WTC11 (cell line): Measurements from ENCODE around the gene FNDC1. TPM values are rescaled to one million over a fixed set of nuclear protein-coding genes. Genes with fewer than 3 reads are reported as not detected.

ENCODE experiments used
- ATAC-seq: fragments of 200-7000 bp; cut with Tn5 transposase; 2 replicates; pipeline ENCODE4 v1.10.0; 2021; ENCODE audit warnings: mild to moderate bottlenecking, moderate library complexity
- CTCF ChIA-PET: fragments of 300-600 bp; sonication (Branson Sonifier 250); formaldehyde crosslinking; loops from one replicate; lab custom pipeline; 2021; ENCODE audit warnings: antibody characterized with exemption; lab: Charles Lee
- POLR2A ChIA-PET: fragments of 350-600 bp; sonication (Branson Sonifier 250); formaldehyde crosslinking; loops from one replicate; lab custom pipeline; 2021; ENCODE audit warnings: antibody characterized with exemption; lab: Charles Lee
- DNase-seq: peaks from one replicate; pipeline ENCODE4 v3.0.0; 2021; ENCODE audit warnings: low spot score
- H3K27ac Mint-ChIP-seq: 2 replicates; pipeline ENCODE4 v1.8.0; 2021; ENCODE audit warnings: mixed read lengths
- H3K27me3 Mint-ChIP-seq: 2 replicates; pipeline ENCODE4 v1.8.0; 2021; ENCODE audit warnings: low read depth, mild to moderate bottlenecking, moderate library complexity, mixed read lengths
- H3K36me3 Mint-ChIP-seq: 2 replicates; pipeline ENCODE4 v1.8.0; 2021; ENCODE audit warnings: mixed read lengths
- H3K4me1 Mint-ChIP-seq: 2 replicates; pipeline ENCODE4 v1.8.0; 2022; ENCODE audit warnings: mixed read lengths
- H3K4me3 Mint-ChIP-seq: 2 replicates; pipeline ENCODE4 v1.8.0; 2021; ENCODE audit warnings: mild to moderate bottlenecking, moderate library complexity, mixed read lengths
- H3K9me3 Mint-ChIP-seq: 2 replicates; pipeline ENCODE4 v1.8.0; 2021; ENCODE audit warnings: mixed read lengths
- ARID4B ChIP-seq: sonication (generic); formaldehyde crosslinking; IDR thresholded peaks from 2 replicates; pipeline ENCODE4 v1.8.0; 2023; ENCODE audit warnings: missing genetic modification reagents, mild to moderate bottlenecking, borderline replicate concordance
- ATF1 ChIP-seq: sonication (generic); formaldehyde crosslinking; IDR thresholded peaks from 2 replicates; pipeline ENCODE4 v1.8.1; 2023; ENCODE audit warnings: mild to moderate bottlenecking, moderate library complexity, missing genetic modification reagents
- CREB1 ChIP-seq: sonication (generic); formaldehyde crosslinking; IDR thresholded peaks from 2 replicates; pipeline ENCODE4 v1.8.0; 2023; ENCODE audit warnings: mild to moderate bottlenecking, missing genetic modification reagents
- E2F4 ChIP-seq: sonication (generic); formaldehyde crosslinking; IDR thresholded peaks from 2 replicates; pipeline ENCODE4 v1.8.1; 2022; ENCODE audit warnings: low read depth, mild to moderate bottlenecking, moderate library complexity, missing genetic modification reagents, borderline replicate concordance
- E2F5 ChIP-seq: sonication (generic); formaldehyde crosslinking; IDR thresholded peaks from 2 replicates; pipeline ENCODE4 v1.8.1; 2022; ENCODE audit warnings: mild to moderate bottlenecking, moderate library complexity, missing genetic modification reagents
- IRF1 ChIP-seq: sonication (generic); formaldehyde crosslinking; IDR thresholded peaks from 2 replicates; pipeline ENCODE4 v1.8.0; 2023; ENCODE audit warnings: missing genetic modification reagents
- JAZF1 ChIP-seq: fragments of 250-450 bp; sonication (Bioruptor Pico); IDR thresholded peaks from 2 replicates; pipeline ENCODE4 v1.9.0; 2021; ENCODE audit warnings: moderate library complexity, mild to moderate bottlenecking, inconsistent platforms
- NR2C2 ChIP-seq: sonication (generic); formaldehyde crosslinking; IDR thresholded peaks from 2 replicates; pipeline ENCODE4 v1.8.0; 2022; ENCODE audit warnings: mild to moderate bottlenecking, missing genetic modification reagents
- PRDM15 ChIP-seq: sonication (generic); formaldehyde crosslinking; IDR thresholded peaks from 2 replicates; pipeline ENCODE4 v1.8.0; 2022; ENCODE audit warnings: missing genetic modification reagents
- SMAD4 ChIP-seq: sonication (generic); formaldehyde crosslinking; IDR thresholded peaks from 2 replicates; pipeline ENCODE4 v1.8.0; 2022; ENCODE audit warnings: mild to moderate bottlenecking, missing genetic modification reagents
- TP53 ChIP-seq: sonication (generic); formaldehyde crosslinking; IDR thresholded peaks from 2 replicates; pipeline ENCODE4 v1.8.1; 2023; ENCODE audit warnings: mild to moderate bottlenecking, missing genetic modification reagents
- ZNF138 ChIP-seq: sonication (generic); formaldehyde crosslinking; conservative IDR thresholded peaks from 2 replicates; pipeline ENCODE4 v1.8.1; 2022; ENCODE audit warnings: mild to moderate bottlenecking, moderate library complexity, missing genetic modification reagents
- ZNF232 ChIP-seq: sonication (generic); formaldehyde crosslinking; IDR thresholded peaks from 2 replicates; pipeline ENCODE4 v1.8.0; 2022; ENCODE audit warnings: mild to moderate bottlenecking, missing genetic modification reagents
- ZNF263 ChIP-seq: sonication (generic); formaldehyde crosslinking; IDR thresholded peaks from 2 replicates; pipeline ENCODE4 v1.8.1; 2022; ENCODE audit warnings: low read depth, mild to moderate bottlenecking, moderate library complexity, missing genetic modification reagents
- ZNF281 ChIP-seq: sonication (generic); formaldehyde crosslinking; IDR thresholded peaks from 2 replicates; pipeline ENCODE4 v1.8.0; 2023; ENCODE audit warnings: mild to moderate bottlenecking, missing genetic modification reagents
- ZNF396 ChIP-seq: fragments of 250-450 bp; sonication (Bioruptor Pico); IDR thresholded peaks from 2 replicates; pipeline ENCODE4 v1.8.0; 2021; ENCODE audit warnings: mild to moderate bottlenecking, moderate library complexity, borderline replicate concordance
- ZNF423 ChIP-seq: fragments of 250-450 bp; sonication (Bioruptor Pico); IDR thresholded peaks from 2 replicates; pipeline ENCODE4 v2.1.2; 2022; ENCODE audit warnings: mild to moderate bottlenecking, moderate library complexity
- total RNA-seq: library from RNA; stranded (reverse); gene quantifications from 3 replicates; pipeline ENCODE4 v1.2.3, GENCODE V29; 2021
- TF ChIP-seq, protein P1 (sequence below): sonication (generic); formaldehyde crosslinking; IDR thresholded peaks from 2 replicates; pipeline ENCODE4 v1.8.0; 2022; ENCODE audit warnings: mild to moderate bottlenecking, missing genetic modification reagents

The FNDC1 gene
- total RNA-seq, 1 experiment from 2014 or later, result 0.44 TPM

DNA sequence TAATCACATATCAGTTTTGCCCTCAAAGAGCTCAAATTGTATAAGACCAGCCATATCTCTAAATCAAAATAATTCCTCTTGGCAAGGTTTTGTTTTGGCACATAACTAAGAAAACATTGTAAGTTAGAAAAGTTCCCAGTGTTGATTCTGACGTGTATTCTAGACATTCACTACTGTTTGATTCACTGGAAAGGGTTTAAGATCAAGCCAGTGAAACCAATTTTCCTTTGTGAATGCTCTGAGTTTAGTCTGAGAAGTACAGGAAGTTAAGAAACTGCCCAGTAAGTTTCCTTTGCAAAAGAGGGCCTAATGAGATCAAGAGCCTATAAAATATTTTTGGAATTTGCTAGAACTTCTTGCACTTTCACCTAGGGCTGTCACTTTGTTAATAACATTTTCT, 143.0 kb downstream of the FNDC1 start:
- Mint-ChIP-seq H3K4me3 (no peak overlapping the region), H3K27ac (no peak overlapping the region), H3K9me3 (peaks cover 15% of the 10 kb centered on the region), H3K27me3 (no peaks in the 10 kb centered on the region; the same call in 1 of the 2 replicates), H3K4me1 (no peaks in the 10 kb centered on the region), H3K36me3 (no peaks in the 10 kb centered on the region)
- CTCF ChIA-PET, result interaction anchor here (0.8 to 1.9 kb wide), 6 partner anchors 59 to 321 kb away, joined by 3 to 7 read pairs (median 4); partner anchors contain the start of gene FNDC1
- POLR2A ChIA-PET, result no interaction called here
- ATAC-seq (no peak), DNase-seq (no peak)
- TF ChIP-seq E2F5 (CRISPR knock-in tag), result no peak
- TF ChIP-seq ZNF138, result no peak
- no peak for TF ChIP-seq IRF1 (CRISPR knock-in tag)
- TF ChIP-seq ZNF281, result no peak
- TF ChIP-seq, protein P1, sequence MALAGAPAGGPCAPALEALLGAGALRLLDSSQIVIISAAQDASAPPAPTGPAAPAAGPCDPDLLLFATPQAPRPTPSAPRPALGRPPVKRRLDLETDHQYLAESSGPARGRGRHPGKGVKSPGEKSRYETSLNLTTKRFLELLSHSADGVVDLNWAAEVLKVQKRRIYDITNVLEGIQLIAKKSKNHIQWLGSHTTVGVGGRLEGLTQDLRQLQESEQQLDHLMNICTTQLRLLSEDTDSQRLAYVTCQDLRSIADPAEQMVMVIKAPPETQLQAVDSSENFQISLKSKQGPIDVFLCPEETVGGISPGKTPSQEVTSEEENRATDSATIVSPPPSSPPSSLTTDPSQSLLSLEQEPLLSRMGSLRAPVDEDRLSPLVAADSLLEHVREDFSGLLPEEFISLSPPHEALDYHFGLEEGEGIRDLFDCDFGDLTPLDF (CRISPR knock-in tag), result no peak
- no peak for TF ChIP-seq ZNF423 (CRISPR knock-in tag)
- no peak for TF ChIP-seq CREB1
- TF ChIP-seq PRDM15 (CRISPR knock-in tag), result no peak
- TF ChIP-seq ARID4B (CRISPR knock-in tag), result no peak
- TF ChIP-seq ZNF263 (CRISPR knock-in tag), result no peak
- TF ChIP-seq SMAD4 (CRISPR knock-in tag), result no peak
- TF ChIP-seq JAZF1 (CRISPR knock-in tag), result no peak
- TF ChIP-seq ATF1, result no peak
- TF ChIP-seq ZNF232 (CRISPR knock-in tag), result no peak
- TF ChIP-seq E2F4, result no peak
- TF ChIP-seq TP53 (CRISPR knock-in tag), result no peak
- TF ChIP-seq ZNF396, result no peak
- no peak for TF ChIP-seq NR2C2 (CRISPR knock-in tag)
- TF ChIP-seq, all 79 proteins: peak for 0
